ENCODE data around the gene ATG16L2.

The ATG16L2 gene, protein sequence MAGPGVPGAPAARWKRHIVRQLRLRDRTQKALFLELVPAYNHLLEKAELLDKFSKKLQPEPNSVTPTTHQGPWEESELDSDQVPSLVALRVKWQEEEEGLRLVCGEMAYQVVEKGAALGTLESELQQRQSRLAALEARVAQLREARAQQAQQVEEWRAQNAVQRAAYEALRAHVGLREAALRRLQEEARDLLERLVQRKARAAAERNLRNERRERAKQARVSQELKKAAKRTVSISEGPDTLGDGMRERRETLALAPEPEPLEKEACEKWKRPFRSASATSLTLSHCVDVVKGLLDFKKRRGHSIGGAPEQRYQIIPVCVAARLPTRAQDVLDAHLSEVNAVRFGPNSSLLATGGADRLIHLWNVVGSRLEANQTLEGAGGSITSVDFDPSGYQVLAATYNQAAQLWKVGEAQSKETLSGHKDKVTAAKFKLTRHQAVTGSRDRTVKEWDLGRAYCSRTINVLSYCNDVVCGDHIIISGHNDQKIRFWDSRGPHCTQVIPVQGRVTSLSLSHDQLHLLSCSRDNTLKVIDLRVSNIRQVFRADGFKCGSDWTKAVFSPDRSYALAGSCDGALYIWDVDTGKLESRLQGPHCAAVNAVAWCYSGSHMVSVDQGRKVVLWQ

DNA sequence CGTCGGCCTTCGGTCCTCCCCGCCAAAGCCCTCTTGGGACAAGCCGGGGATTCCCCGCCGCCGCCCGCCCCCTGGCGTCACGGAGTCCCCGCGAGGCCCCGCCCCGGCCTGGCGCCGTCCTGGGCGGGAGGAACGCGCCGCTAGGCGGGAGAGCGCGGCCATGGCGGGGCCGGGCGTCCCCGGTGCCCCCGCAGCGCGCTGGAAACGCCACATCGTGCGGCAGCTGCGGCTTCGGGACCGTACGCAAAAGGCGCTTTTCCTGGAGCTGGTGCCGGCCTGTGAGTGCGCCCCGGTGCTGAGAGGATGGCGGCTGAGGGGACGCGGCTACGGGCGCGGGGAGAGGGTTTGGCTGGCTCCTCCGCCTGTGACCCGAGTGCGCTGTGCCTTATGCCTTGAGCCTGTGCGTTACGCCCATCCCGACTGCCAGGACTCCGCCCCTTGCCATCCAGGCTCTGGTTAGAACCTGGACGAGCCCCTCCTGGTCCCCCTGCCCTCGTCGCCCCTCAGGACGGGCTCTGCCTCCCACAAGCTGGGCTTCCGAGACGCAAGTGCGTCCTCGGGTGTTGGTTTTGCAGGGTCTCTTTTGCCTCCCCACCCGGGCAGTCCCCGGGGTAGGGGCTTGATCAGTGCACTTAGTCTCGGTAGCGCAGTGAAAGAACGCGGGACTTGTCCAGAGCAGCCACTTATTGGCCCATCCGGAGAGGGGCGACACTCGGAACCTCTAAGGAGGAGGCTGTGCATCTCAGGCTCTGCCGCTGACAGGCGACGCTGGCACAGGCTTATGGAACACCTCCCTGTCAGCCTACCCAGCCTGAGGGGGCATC is at the start of gene ATG16L2:
Gene ATG16L2 (plus strand): TSS at position 126 of the 824 bp plus-strand sequence. CDS start 35 bp downstream, at position 161.
- no peak for TF ChIP-seq GATA2 (IDR thresholded peaks at IDR 0.05; ENCODE audit: low read depth, low read length)
- TF ChIP-seq GATA3 (IDR thresholded peaks at IDR 0.05; ENCODE audit: low read depth, low read length) = no peak

GRCh38 chr11:72764503-72764902 is 49.7 kb upstream of the ATG16L2 start:
- TF ChIP-seq GATA3 (IDR thresholded peaks at IDR 0.05; ENCODE audit: low read depth, low read length) = no peak
- no peak for TF ChIP-seq GATA2 (IDR thresholded peaks at IDR 0.05; ENCODE audit: low read depth, low read length)

DNA sequence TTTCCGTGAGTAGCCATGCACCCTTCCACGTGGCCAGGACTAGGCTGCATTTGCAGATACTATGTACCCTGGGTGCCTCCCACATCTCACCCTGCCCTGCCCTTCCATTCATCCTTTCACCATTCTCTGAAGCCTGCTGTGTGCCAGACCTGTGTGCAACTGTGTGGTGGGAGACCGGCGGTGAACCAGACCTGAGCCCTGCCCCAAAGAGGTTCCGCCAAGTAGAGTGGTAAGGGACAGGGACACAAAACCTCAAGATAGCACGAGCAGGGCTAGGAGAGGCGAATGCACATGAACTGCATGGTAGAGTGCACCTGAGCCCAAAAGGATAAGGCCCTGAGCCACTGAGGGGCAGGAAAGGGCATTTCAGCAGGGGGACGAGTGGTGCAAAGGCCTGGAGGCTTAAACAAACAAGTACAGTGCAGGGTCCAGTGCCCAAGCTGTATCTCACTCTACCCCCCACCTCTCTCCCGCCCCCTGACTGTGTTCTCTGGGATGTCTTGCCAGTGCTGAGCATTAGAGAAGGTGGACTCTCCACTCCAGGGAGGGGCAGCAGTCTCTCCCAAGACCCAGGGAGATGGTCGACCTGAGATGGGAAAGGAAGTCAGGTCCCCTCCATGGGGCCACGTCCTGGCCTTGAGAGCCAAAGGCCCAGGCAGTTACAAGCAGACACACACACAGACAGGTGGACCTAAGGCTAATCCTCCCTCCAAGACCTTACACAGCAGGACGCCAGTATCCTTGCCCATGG is 47.9 kb upstream of the ATG16L2 start:
- TF ChIP-seq GATA3 (IDR thresholded peaks at IDR 0.05; ENCODE audit: low read depth, low read length) = no peak
- no peak for TF ChIP-seq GATA2 (IDR thresholded peaks at IDR 0.05; ENCODE audit: low read depth, low read length)

GRCh38 chr11:72767203-72768062 is 46.8 kb upstream of the ATG16L2 start:
- no peak for TF ChIP-seq GATA3 (IDR thresholded peaks at IDR 0.05; ENCODE audit: low read depth, low read length)
- no peak for TF ChIP-seq GATA2 (IDR thresholded peaks at IDR 0.05; ENCODE audit: low read depth, low read length)

DNA sequence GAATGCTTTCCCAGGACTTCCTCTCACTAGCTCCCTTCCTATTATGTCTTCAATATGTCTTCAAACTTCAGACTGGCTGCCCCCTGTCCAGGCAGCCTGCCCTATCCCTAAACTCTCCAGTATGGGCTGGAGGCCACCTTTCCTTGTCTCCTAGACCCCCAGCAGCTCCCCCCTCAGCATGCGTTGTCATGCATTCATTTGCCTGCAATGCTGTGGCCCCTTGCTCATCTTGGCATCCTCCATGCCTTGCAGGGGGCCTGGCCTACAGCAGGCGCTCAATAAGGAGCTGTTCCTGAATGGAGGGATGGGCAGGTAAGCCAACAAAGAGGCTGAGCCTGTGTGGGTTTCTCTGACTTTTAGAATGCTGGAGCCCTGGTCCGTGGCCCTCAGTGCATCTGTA is 45.6 kb upstream of the ATG16L2 start:
- no peak for TF ChIP-seq GATA3 (IDR thresholded peaks at IDR 0.05; ENCODE audit: low read depth, low read length)

DNA sequence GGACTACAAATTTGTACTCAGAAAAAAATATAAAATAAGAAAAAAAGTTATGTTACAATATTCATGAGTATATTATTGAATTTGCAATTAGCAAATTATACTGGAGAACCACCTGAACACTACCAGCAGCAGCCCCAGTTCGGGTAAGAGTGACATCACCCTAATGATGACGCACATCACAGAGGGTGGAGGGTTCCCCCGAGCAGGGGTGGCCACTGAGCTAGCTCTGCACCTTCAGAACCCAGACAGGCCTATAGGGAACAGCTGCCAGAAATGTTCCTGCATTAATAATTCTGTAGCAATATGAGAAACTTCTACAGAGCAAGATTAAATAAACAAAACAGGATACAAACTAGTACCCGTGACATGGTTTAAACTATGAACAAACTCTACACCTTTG is 44.5 kb upstream of the ATG16L2 start:
- no peak for TF ChIP-seq GATA3 (IDR thresholded peaks at IDR 0.05; ENCODE audit: low read depth, low read length)
- no peak for TF ChIP-seq GATA2 (IDR thresholded peaks at IDR 0.05; ENCODE audit: low read depth, low read length)

- TF ChIP-seq GATA3 (IDR thresholded peaks at IDR 0.05; ENCODE audit: low read depth, low read length) = no peak
- no peak for TF ChIP-seq GATA2 (IDR thresholded peaks at IDR 0.05; ENCODE audit: low read depth, low read length)
These were observed 43.4 kb upstream of the ATG16L2 start for GRCh38 chr11:72770799-72771198.

DNA sequence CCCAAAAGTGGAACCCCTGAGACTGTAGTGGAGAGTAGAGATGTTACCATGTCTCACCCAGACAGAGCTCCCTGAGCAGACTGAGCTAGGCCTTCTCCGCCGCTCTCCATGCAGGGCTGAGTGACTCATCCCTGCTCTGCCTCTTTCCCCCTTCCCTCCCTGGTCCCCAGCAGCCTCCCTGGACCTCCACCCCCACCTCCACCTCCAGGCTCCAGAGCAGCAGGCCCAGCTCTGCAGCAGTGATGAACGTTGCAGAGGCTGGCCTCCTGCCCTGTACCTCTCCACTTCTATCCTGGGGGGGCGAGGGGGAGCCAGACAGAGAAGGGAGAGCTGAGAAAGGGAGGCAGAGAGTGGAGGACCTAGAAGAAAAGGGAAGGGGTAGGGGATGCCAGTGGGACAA is 42.7 kb upstream of the ATG16L2 start:
- TF ChIP-seq GATA2 (IDR thresholded peaks at IDR 0.05; ENCODE audit: low read depth, low read length) = no peak
- TF ChIP-seq GATA3 (IDR thresholded peaks at IDR 0.05; ENCODE audit: low read depth, low read length) = no peak

DNA sequence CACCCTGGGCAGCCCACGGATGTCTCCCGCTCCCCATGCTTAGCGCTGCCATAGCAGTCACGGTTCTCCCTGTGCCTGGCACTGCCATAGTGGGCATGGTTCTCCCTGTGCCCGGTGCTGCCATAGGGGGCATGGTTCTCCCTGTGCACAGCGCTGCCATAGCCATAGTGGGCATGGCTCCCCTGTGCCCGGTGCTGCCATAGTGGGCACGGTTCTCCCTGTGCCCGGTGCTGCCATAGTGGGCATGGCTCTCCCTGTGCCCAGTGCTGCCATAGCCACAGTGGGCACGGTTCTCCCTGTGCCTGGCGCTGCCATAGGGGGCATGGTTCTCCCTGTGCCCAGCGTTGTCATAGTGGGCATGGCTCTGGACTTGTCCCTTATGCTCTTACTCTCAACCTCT is 42.2 kb upstream of the ATG16L2 start:
- no peak for TF ChIP-seq GATA3 (IDR thresholded peaks at IDR 0.05; ENCODE audit: low read depth, low read length)
- no peak for TF ChIP-seq GATA2 (IDR thresholded peaks at IDR 0.05; ENCODE audit: low read depth, low read length)

GRCh38 chr11:72773291-72773690 is 40.9 kb upstream of the ATG16L2 start:
- TF ChIP-seq GATA3 (IDR thresholded peaks at IDR 0.05; ENCODE audit: low read depth, low read length) = no peak

DNA sequence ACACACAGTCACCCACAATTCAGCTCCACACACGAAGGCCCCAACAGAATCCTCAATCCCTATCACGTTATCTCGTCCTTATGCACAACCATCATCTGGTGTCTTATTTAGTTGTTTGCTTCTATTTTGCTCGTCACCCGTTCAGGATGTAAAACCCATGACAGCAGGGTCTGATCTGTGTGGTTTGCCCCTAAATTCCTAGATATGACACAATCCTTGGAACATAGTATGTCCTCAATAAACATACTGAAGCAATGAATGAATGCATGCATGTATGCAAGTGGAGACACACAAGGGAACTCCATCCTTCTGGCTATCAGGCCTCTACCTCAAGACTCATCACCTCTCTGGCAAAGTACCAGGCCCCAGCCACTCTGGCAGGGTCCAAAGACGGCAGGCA is 40.5 kb upstream of the ATG16L2 start:
- TF ChIP-seq GATA2 (IDR thresholded peaks at IDR 0.05; ENCODE audit: low read depth, low read length) (no peak), GATA3 (IDR thresholded peaks at IDR 0.05; ENCODE audit: low read depth, low read length) (no peak)

GRCh38 chr11:72774499-72774898 is 39.7 kb upstream of the ATG16L2 start:
- TF ChIP-seq GATA2 (IDR thresholded peaks at IDR 0.05; ENCODE audit: low read depth, low read length) = no peak
- TF ChIP-seq GATA3 (IDR thresholded peaks at IDR 0.05; ENCODE audit: low read depth, low read length) = no peak

Data from SH-SY5Y (cell line).